ENCODE data around the gene DCDC1. TPM values are rescaled to one million over a fixed set of nuclear protein-coding genes. Genes with fewer than 3 reads are reported as not detected.

DCDC1 gene
- total RNA-seq, 1 donor from 2014 or later: not detected

GRCh38 chr11:30908857-30909256 is 460.7 kb downstream of the DCDC1 start:
- no peak overlapping the region for H3K9ac ChIP-seq (ENCODE audit: low read depth in 1 of 3, low read length in 3 of 3)
- no peak overlapping the region for H3K4me3 ChIP-seq (ENCODE audit: low read length in 3 of 3)
- H3K27me3 ChIP-seq (ENCODE audit: control insufficient read depth in 3 of 3, insufficient read depth in 3 of 3, low read length in 3 of 3): no peaks in the 10 kb centered on the region
- H3K27ac ChIP-seq (ENCODE audit: low read depth, low read length): no peak overlapping the region
- no peaks in the 10 kb centered on the region for H3K4me1 ChIP-seq (ENCODE audit: control insufficient read depth in 3 of 3, insufficient read depth in 3 of 3, low read length in 3 of 3)
- H3K9me3 ChIP-seq (ENCODE audit: control insufficient read depth in 3 of 3, low read length in 3 of 3): no peaks in the 10 kb centered on the region
- no peaks in the 10 kb centered on the region for H3K36me3 ChIP-seq (ENCODE audit: control insufficient read depth in 3 of 3, insufficient read depth in 3 of 3, low read length in 3 of 3)

- no peaks in the 10 kb centered on the region for H3K27me3 ChIP-seq (ENCODE audit: control insufficient read depth in 3 of 3, insufficient read depth in 3 of 3, low read length in 3 of 3)
- no peak overlapping the region for H3K27ac ChIP-seq (ENCODE audit: low read depth, low read length)
- no peaks in the 10 kb centered on the region for H3K36me3 ChIP-seq (ENCODE audit: control insufficient read depth in 3 of 3, insufficient read depth in 3 of 3, low read length in 3 of 3)
- no peaks in the 10 kb centered on the region for H3K9me3 ChIP-seq (ENCODE audit: control insufficient read depth in 3 of 3, low read length in 3 of 3)
- H3K9ac ChIP-seq (ENCODE audit: low read depth in 1 of 3, low read length in 3 of 3): no peak overlapping the region
- H3K4me3 ChIP-seq (ENCODE audit: low read length in 3 of 3): no peak overlapping the region
- no peaks in the 10 kb centered on the region for H3K4me1 ChIP-seq (ENCODE audit: control insufficient read depth in 3 of 3, insufficient read depth in 3 of 3, low read length in 3 of 3)
These were observed 461.3 kb downstream of the DCDC1 start for GRCh38 chr11:30908272-30908671.

- Histone ChIP-seq H3K9ac (ENCODE audit: low read depth in 1 of 3, low read length in 3 of 3) (no peak overlapping the region), H3K4me1 (ENCODE audit: control insufficient read depth in 3 of 3, insufficient read depth in 3 of 3, low read length in 3 of 3) (no peaks in the 10 kb centered on the region), H3K27ac (ENCODE audit: low read depth, low read length) (no peak overlapping the region), H3K9me3 (ENCODE audit: control insufficient read depth in 3 of 3, low read length in 3 of 3) (no peaks in the 10 kb centered on the region), H3K36me3 (ENCODE audit: control insufficient read depth in 3 of 3, insufficient read depth in 3 of 3, low read length in 3 of 3) (no peaks in the 10 kb centered on the region), H3K27me3 (ENCODE audit: control insufficient read depth in 3 of 3, insufficient read depth in 3 of 3, low read length in 3 of 3) (no peaks in the 10 kb centered on the region), H3K4me3 (ENCODE audit: low read length in 3 of 3) (no peak overlapping the region)
These were observed 466.6 kb downstream of the DCDC1 start for GRCh38 chr11:30902929-30903328.

- H3K4me3 ChIP-seq (ENCODE audit: low read length in 3 of 3): no peak overlapping the region
- H3K36me3 ChIP-seq (ENCODE audit: control insufficient read depth in 3 of 3, insufficient read depth in 3 of 3, low read length in 3 of 3): no peaks in the 10 kb centered on the region
- no peaks in the 10 kb centered on the region for H3K9me3 ChIP-seq (ENCODE audit: control insufficient read depth in 3 of 3, low read length in 3 of 3)
- H3K4me1 ChIP-seq (ENCODE audit: control insufficient read depth in 3 of 3, insufficient read depth in 3 of 3, low read length in 3 of 3): no peaks in the 10 kb centered on the region
- H3K27ac ChIP-seq (ENCODE audit: low read depth, low read length): no peak overlapping the region
- H3K9ac ChIP-seq (ENCODE audit: low read depth in 1 of 3, low read length in 3 of 3): no peak overlapping the region
- no peaks in the 10 kb centered on the region for H3K27me3 ChIP-seq (ENCODE audit: control insufficient read depth in 3 of 3, insufficient read depth in 3 of 3, low read length in 3 of 3)
These were observed 474.5 kb downstream of the DCDC1 start for GRCh38 chr11:30895046-30895445.

GRCh38 chr11:30893318-30893717 is 476.2 kb downstream of the DCDC1 start:
- Histone ChIP-seq H3K36me3 (ENCODE audit: control insufficient read depth in 3 of 3, insufficient read depth in 3 of 3, low read length in 3 of 3) (no peaks in the 10 kb centered on the region), H3K4me3 (ENCODE audit: low read length in 3 of 3) (no peak overlapping the region), H3K9me3 (ENCODE audit: control insufficient read depth in 3 of 3, low read length in 3 of 3) (no peaks in the 10 kb centered on the region), H3K9ac (ENCODE audit: low read depth in 1 of 3, low read length in 3 of 3) (no peak overlapping the region), H3K27ac (ENCODE audit: low read depth, low read length) (no peak overlapping the region), H3K27me3 (ENCODE audit: control insufficient read depth in 3 of 3, insufficient read depth in 3 of 3, low read length in 3 of 3) (no peaks in the 10 kb centered on the region), H3K4me1 (ENCODE audit: control insufficient read depth in 3 of 3, insufficient read depth in 3 of 3, low read length in 3 of 3) (no peaks in the 10 kb centered on the region)

- Histone ChIP-seq H3K9me3 (ENCODE audit: control insufficient read depth in 3 of 3, low read length in 3 of 3) (no peaks in the 10 kb centered on the region), H3K4me3 (ENCODE audit: low read length in 3 of 3) (no peak overlapping the region), H3K9ac (ENCODE audit: low read depth in 1 of 3, low read length in 3 of 3) (no peak overlapping the region), H3K27me3 (ENCODE audit: control insufficient read depth in 3 of 3, insufficient read depth in 3 of 3, low read length in 3 of 3) (no peaks in the 10 kb centered on the region), H3K27ac (ENCODE audit: low read depth, low read length) (no peak overlapping the region), H3K4me1 (ENCODE audit: control insufficient read depth in 3 of 3, insufficient read depth in 3 of 3, low read length in 3 of 3) (no peaks in the 10 kb centered on the region), H3K36me3 (ENCODE audit: control insufficient read depth in 3 of 3, insufficient read depth in 3 of 3, low read length in 3 of 3) (no peaks in the 10 kb centered on the region)
These were observed 480.3 kb downstream of the DCDC1 start for GRCh38 chr11:30889143-30889794.

GRCh38 chr11:30879322-30880005 is 490.1 kb downstream of the DCDC1 start:
- no peak overlapping the region for H3K4me3 ChIP-seq (ENCODE audit: low read length in 3 of 3)
- H3K27me3 ChIP-seq (ENCODE audit: control insufficient read depth in 3 of 3, insufficient read depth in 3 of 3, low read length in 3 of 3): no peaks in the 10 kb centered on the region
- H3K4me1 ChIP-seq (ENCODE audit: control insufficient read depth in 3 of 3, insufficient read depth in 3 of 3, low read length in 3 of 3): no peaks in the 10 kb centered on the region
- no peaks in the 10 kb centered on the region for H3K36me3 ChIP-seq (ENCODE audit: control insufficient read depth in 3 of 3, insufficient read depth in 3 of 3, low read length in 3 of 3)
- H3K9ac ChIP-seq (ENCODE audit: low read depth in 1 of 3, low read length in 3 of 3): no peak overlapping the region
- no peaks in the 10 kb centered on the region for H3K9me3 ChIP-seq (ENCODE audit: control insufficient read depth in 3 of 3, low read length in 3 of 3)
- H3K27ac ChIP-seq (ENCODE audit: low read depth, low read length): no peak overlapping the region

GRCh38 chr11:30878400-30878799 is 491.1 kb downstream of the DCDC1 start:
- H3K4me1 ChIP-seq (ENCODE audit: control insufficient read depth in 3 of 3, insufficient read depth in 3 of 3, low read length in 3 of 3): no peaks in the 10 kb centered on the region
- H3K9ac ChIP-seq (ENCODE audit: low read depth in 1 of 3, low read length in 3 of 3): no peak overlapping the region
- no peak overlapping the region for H3K4me3 ChIP-seq (ENCODE audit: low read length in 3 of 3)
- no peak overlapping the region for H3K27ac ChIP-seq (ENCODE audit: low read depth, low read length)
- no peaks in the 10 kb centered on the region for H3K36me3 ChIP-seq (ENCODE audit: control insufficient read depth in 3 of 3, insufficient read depth in 3 of 3, low read length in 3 of 3)
- no peaks in the 10 kb centered on the region for H3K27me3 ChIP-seq (ENCODE audit: control insufficient read depth in 3 of 3, insufficient read depth in 3 of 3, low read length in 3 of 3)
- H3K9me3 ChIP-seq (ENCODE audit: control insufficient read depth in 3 of 3, low read length in 3 of 3): no peaks in the 10 kb centered on the region

- H3K27ac ChIP-seq (ENCODE audit: low read depth, low read length): no peak overlapping the region
- H3K27me3 ChIP-seq (ENCODE audit: control insufficient read depth in 3 of 3, insufficient read depth in 3 of 3, low read length in 3 of 3): no peaks in the 10 kb centered on the region
- no peaks in the 10 kb centered on the region for H3K36me3 ChIP-seq (ENCODE audit: control insufficient read depth in 3 of 3, insufficient read depth in 3 of 3, low read length in 3 of 3)
- H3K9ac ChIP-seq (ENCODE audit: low read depth in 1 of 3, low read length in 3 of 3): no peak overlapping the region
- H3K4me3 ChIP-seq (ENCODE audit: low read length in 3 of 3): no peak overlapping the region
- H3K9me3 ChIP-seq (ENCODE audit: control insufficient read depth in 3 of 3, low read length in 3 of 3): no peaks in the 10 kb centered on the region
- H3K4me1 ChIP-seq (ENCODE audit: control insufficient read depth in 3 of 3, insufficient read depth in 3 of 3, low read length in 3 of 3): no peaks in the 10 kb centered on the region
These were observed 492.7 kb downstream of the DCDC1 start for GRCh38 chr11:30876663-30877396.

- no peak overlapping the region for H3K9ac ChIP-seq (ENCODE audit: low read depth in 1 of 3, low read length in 3 of 3)
- no peaks in the 10 kb centered on the region for H3K4me1 ChIP-seq (ENCODE audit: control insufficient read depth in 3 of 3, insufficient read depth in 3 of 3, low read length in 3 of 3)
- H3K9me3 ChIP-seq (ENCODE audit: control insufficient read depth in 3 of 3, low read length in 3 of 3): no peaks in the 10 kb centered on the region
- no peak overlapping the region for H3K27ac ChIP-seq (ENCODE audit: low read depth, low read length)
- no peaks in the 10 kb centered on the region for H3K36me3 ChIP-seq (ENCODE audit: control insufficient read depth in 3 of 3, insufficient read depth in 3 of 3, low read length in 3 of 3)
- no peak overlapping the region for H3K4me3 ChIP-seq (ENCODE audit: low read length in 3 of 3)
- H3K27me3 ChIP-seq (ENCODE audit: control insufficient read depth in 3 of 3, insufficient read depth in 3 of 3, low read length in 3 of 3): no peaks in the 10 kb centered on the region
These were observed 493.3 kb downstream of the DCDC1 start for GRCh38 chr11:30876228-30876627.

All from skeletal muscle tissue (tissue), 4 donors.